Measurements from ENCODE around the gene CEBPA.

DNA sequence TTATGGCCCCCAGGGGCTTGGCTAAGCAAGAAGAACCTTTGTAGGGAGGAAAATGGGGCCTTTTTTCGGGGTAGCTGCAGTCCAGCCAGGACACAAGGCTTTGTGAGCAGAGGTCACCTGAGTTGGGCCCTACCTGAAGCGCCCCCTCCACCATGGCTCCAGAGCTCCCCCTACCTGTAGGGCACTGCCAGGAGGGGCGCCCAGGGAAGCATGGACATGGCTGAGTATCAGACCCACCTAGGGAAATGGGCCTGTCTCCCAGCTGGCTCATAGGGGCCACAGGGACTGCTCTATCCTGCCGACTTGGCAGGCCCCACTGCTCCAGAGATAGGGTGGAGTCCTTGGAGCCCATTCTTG, 9.0 kb upstream of the CEBPA start:
- TF ChIP-seq, protein P1, sequence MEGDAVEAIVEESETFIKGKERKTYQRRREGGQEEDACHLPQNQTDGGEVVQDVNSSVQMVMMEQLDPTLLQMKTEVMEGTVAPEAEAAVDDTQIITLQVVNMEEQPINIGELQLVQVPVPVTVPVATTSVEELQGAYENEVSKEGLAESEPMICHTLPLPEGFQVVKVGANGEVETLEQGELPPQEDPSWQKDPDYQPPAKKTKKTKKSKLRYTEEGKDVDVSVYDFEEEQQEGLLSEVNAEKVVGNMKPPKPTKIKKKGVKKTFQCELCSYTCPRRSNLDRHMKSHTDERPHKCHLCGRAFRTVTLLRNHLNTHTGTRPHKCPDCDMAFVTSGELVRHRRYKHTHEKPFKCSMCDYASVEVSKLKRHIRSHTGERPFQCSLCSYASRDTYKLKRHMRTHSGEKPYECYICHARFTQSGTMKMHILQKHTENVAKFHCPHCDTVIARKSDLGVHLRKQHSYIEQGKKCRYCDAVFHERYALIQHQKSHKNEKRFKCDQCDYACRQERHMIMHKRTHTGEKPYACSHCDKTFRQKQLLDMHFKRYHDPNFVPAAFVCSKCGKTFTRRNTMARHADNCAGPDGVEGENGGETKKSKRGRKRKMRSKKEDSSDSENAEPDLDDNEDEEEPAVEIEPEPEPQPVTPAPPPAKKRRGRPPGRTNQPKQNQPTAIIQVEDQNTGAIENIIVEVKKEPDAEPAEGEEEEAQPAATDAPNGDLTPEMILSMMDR (IDR thresholded peaks at IDR 0.05; ENCODE audit: insufficient read depth, low read length, poor library complexity, severe bottlenecking): peak; percentile 14
- no peak for TF ChIP-seq EZH2phosphoT487 (conservative IDR thresholded peaks at IDR 0.05; ENCODE audit: low read length)

Data from SU-DHL-6 (cell line).